ENCODE measurements around the gene ITPA. TPM values are rescaled to one million over a fixed set of nuclear protein-coding genes. Genes with fewer than 3 reads are reported as not detected.

The ITPA gene
- total and polyA plus RNA-seq, 2 of the 13 experiments (the other 11 are each of a cell fraction or from before 2014, with no cell fraction given), result 60.1 to 103 TPM

DNA sequence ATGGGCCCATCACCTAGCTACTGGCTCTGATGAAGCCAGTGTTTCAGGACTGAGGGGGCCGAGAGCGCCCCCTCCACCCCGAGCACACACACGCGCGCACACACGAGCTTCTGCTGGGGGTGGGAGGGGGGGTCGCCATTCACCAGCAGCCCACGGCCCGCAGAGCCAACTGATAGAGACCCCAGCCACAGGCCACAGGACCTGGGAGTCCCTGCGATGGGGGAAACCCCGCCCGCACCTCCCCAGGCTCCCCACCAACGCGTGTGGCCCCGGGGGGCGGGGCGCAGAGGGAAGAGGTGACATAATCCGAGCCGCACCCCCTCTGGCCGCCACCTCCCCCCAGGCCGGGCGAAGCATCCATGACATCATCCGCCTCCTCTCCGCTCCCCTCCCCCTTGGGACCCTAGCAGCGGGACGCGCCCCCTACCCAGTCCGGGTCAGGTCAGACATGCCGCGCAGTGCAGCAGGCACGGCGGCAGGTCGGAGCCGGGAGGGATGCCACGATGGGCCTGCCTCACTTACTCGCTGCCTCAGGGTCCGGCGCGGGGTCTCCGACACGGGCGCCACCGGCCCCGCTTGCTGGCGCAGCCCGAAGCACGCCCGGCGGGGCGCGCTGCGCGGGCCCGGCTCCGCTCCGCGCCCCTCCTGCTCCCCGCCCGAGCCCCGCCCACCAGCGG, 36.2 kb upstream of the ITPA start, which contains the start of gene LZTS3 (continued):
- peak; percentile 79 for TF ChIP-seq ARID4A (CRISPR knock-in tag; IDR thresholded peaks at IDR 0.05; ENCODE audit: borderline replicate concordance)
- TF ChIP-seq SRSF4 (IDR thresholded peaks at IDR 0.05; ENCODE audit: low read depth, low read length, poor library complexity, severe bottlenecking), result peak; percentile 69
- TF ChIP-seq ZUFSP (CRISPR knock-in tag; IDR thresholded peaks at IDR 0.05; ENCODE audit: borderline replicate concordance), result no peak
- TF ChIP-seq ZNF816 (CRISPR knock-in tag; IDR thresholded peaks at IDR 0.05; ENCODE audit: borderline replicate concordance), result no peak; the same call in 1 of the 2 replicates
- peak; percentile 91 for TF ChIP-seq SRSF1 (optimal IDR thresholded peaks at IDR 0.05; ENCODE audit: low read depth, low read length)
- TF ChIP-seq ZNF230 (CRISPR knock-in tag; IDR thresholded peaks at IDR 0.05), result no peak
- no peak for TF ChIP-seq SATB2 (CRISPR knock-in tag; IDR thresholded peaks at IDR 0.05)
- TF ChIP-seq GTF2F1 (IDR thresholded peaks at IDR 0.05; ENCODE audit: low read length), result peak; percentile 47; the same call in 1 of the 2 replicates
- TF ChIP-seq SMYD3 (CRISPR knock-in tag; IDR thresholded peaks at IDR 0.05), result no peak
- TF ChIP-seq MED1 (CRISPR knock-in tag; IDR thresholded peaks at IDR 0.05), result peak; percentile 49
- TF ChIP-seq ESRRA (CRISPR knock-in tag; IDR thresholded peaks at IDR 0.05; ENCODE audit: low read depth), result 0 out of 2 replicates have a peak, but pooled peaks have one; percentile 9
- TF ChIP-seq, protein P1, sequence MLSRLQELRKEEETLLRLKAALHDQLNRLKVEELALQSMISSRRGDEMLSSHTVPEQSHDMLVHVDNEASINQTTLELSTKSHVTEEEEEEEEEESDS (CRISPR knock-in tag; IDR thresholded peaks at IDR 0.05; ENCODE audit: borderline replicate concordance), result no peak
- peak; percentile 22 for TF ChIP-seq CBX1 (IDR thresholded peaks at IDR 0.05; ENCODE audit: low read depth)
- TF ChIP-seq JUND (CRISPR knock-in tag; IDR thresholded peaks at IDR 0.05), result peak; percentile 90
- no peak for TF ChIP-seq LCORL (IDR thresholded peaks at IDR 0.05)
- 0 out of 2 replicates have a peak, but pooled peaks have one; percentile 11 for TF ChIP-seq LCORL (CRISPR knock-in tag; IDR thresholded peaks at IDR 0.05)
- TF ChIP-seq ZSCAN22 (CRISPR knock-in tag; IDR thresholded peaks at IDR 0.05), result no peak
- peak; percentile 24; the same call in 1 of the 2 replicates for TF ChIP-seq POLR2AphosphoS5 (IDR thresholded peaks at IDR 0.05; ENCODE audit: low read depth, low read length)
- no peak for TF ChIP-seq ZNF382 (CRISPR knock-in tag; IDR thresholded peaks at IDR 0.05; ENCODE audit: borderline replicate concordance)
- TF ChIP-seq PCBP2 (optimal IDR thresholded peaks at IDR 0.05; ENCODE audit: low read depth, low read length, poor library complexity, severe bottlenecking), result no peak
- TF ChIP-seq TARDBP (CRISPR knock-in tag; IDR thresholded peaks at IDR 0.05), result 0 out of 2 replicates have a peak, but pooled peaks have one; percentile 15
- TF ChIP-seq SSRP1 (CRISPR knock-in tag; IDR thresholded peaks at IDR 0.05), result 0 out of 2 replicates have a peak, but pooled peaks have one; percentile 12
- TF ChIP-seq ZMYM4 (CRISPR knock-in tag; IDR thresholded peaks at IDR 0.05), result peak; percentile 19; the same call in 1 of the 2 replicates
- no peak for TF ChIP-seq ISL2 (CRISPR knock-in tag; IDR thresholded peaks at IDR 0.05)
- peak; percentile 80; the same call in 1 of the 2 replicates for TF ChIP-seq ZNF740 (CRISPR knock-in tag; IDR thresholded peaks at IDR 0.05)

Data from HepG2 (cell line).